GM19239 (cell line): ENCODE results near the gene CACNG3.
"Not testable (repeated sequence)": the region's sequence is repeated elsewhere in the genome, so short reads cannot be mapped to it uniquely, and the experiment has no call there.

Experiments used
- DNase-seq: peaks from one replicate; pipeline ENCODE4 v3.0.0; 2011; ENCODE audit warnings: low spot score; ENCODE audit not compliant: insufficient read length
- FAIRE-seq: peaks from 2 replicates; lab custom pipeline; 2011; peaks lifted over from hg19 to GRCh38; lab: Jason Lieb, UNC

Gene CACNG3

DNA sequence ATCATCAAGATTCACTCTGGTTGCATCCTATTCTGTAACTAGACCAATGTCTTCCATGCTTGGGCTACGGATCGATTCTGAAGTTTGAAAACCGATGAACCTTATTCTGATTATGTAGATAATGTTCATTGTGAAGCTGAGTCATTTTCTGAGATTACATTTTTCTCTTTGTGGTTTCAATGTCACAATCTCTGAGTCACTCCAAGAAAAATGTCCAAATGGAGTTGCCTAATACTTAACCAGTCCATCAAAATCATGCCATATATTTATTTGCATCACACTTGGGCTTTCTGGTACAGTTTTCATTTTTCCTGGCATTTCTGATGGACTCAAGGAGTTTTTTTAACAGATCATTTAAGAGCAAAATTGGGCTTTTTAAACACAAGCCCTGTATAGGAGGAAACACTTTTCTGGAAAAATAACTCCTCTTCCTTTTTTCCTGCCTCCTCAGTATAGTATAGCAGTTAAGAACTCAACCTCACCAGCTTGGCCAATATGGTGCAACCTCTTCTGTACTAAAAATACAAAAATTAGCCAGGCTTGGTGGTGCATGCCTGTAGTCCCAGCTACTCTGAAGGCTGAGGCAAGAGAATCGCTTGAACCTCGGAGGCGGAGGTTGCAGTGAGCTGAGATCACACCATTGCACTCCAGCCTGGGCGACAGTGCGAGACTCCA, 17.5 kb downstream of the CACNG3 start:
- no peak for DNase-seq
- FAIRE-seq, result no peak

- DNase-seq, result no peak
- FAIRE-seq, result no peak
Measured at GRCh38 chr16:24275413-24275812, 19.3 kb downstream of the CACNG3 start.

- FAIRE-seq (no peak), DNase-seq (no peak)
Measured at GRCh38 chr16:24279982-24280515, 23.9 kb downstream of the CACNG3 start.

DNA sequence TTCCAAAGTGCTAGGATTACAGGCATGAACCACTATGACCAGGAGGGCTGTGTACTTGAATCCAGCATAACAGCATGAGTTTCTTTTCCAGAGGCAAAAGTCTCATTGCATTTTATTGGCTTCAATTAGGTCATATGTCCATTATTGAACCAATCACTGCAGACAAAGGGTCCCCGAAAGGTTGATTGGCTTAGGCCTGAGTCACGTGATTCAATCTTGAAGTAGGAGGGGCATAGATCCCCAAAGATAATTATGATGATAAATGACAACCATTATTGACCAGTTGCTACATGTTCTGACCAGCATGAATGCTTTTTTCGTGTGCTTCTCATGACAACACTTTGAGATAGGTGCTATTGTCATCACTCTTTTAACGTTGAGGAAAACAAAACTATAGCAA, 25.3 kb downstream of the CACNG3 start:
- no peak for DNase-seq
- no peak for FAIRE-seq

- FAIRE-seq (no peak), DNase-seq (no peak)
Measured at GRCh38 chr16:24282141-24282540, 26.0 kb downstream of the CACNG3 start.

GRCh38 chr16:24286741-24287405, 30.7 kb downstream of the CACNG3 start:
- DNase-seq (no peak), FAIRE-seq (no peak)

DNA sequence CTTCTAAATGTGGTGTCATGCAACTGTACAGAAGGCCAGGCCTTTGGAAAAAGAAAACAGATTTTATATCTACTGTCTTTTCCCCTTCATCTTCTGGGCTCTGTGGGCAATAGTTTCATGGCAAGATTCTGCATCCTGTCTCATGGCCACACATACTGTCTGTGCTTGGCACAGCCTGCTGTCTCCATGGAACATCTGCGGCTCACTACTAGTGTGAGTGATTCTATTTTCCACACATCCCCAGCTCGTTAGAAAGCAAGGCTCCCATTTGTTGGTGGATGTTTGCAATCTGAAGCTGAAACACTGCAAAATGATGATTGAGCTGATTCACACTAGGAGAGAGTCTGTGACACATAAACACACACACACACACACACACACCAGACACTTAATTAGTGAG, 32.4 kb downstream of the CACNG3 start:
- no peak for FAIRE-seq

GRCh38 chr16:24289166-24289700, 33.1 kb downstream of the CACNG3 start:
- FAIRE-seq (no peak), DNase-seq (no peak)

More for the DNA sequence above, 32.4 kb downstream of the CACNG3 start:
- no peak for DNase-seq

DNA sequence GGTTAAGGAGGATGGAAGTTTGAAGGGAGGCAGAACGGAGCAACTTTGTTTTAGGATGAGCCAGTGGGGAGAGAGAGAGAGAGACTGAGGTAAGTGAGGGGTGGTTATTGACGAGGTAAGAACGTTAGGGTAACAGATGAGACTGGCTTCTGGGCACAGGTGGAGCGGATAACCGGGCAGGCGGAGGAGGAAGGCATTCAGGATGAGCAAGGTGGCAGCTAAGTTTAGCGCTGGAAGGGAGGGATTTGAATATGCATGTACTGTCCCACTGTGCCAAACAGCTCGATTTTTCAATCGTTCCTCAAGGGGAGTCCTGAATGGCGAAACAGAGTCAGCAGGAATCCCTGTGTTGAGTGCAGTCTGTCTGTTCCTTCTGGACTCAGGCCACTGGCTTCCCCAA, 35.8 kb downstream of the CACNG3 start:
- FAIRE-seq (no peak), DNase-seq (no peak)

DNA sequence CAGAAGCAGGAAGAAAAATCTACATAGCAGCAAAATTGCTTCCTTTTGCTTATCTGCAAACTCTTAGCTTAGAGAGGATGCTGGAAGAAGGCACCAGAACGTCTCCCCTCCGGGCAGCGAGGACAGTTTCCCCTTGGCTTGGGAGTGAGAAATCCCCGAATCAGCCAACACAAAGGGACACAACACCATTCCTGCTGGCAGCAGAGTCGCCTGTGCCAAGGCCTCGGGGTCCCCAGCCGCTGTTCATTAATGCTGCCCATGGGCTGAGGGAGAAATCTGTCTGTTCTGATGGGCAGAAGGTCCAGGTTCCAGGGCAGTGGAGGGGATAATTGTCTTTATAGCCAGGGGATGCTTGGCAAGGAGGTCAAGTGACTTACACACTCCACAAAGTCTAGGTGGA, 38.0 kb downstream of the CACNG3 start:
- FAIRE-seq, result no peak

DNA sequence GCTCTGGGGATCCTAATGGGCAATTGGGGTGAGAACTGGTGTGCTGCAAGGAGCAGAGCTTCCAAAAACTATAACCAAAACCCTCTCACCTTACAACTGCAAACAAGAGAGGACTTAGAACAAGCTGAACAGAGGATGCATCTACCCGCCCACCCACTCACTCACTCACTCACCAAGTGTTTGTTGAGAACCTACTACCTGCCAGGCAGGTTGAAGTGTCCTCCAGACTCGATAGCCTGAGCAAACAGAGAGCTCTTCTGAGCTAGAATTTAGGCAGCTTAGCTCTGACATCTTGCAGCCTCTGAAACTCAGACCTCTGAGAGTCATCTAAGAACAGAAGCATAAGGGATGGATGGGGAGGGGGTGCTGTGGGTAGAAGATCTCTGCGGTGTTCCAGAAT, 41.2 kb downstream of the CACNG3 start:
- FAIRE-seq (no peak), DNase-seq (no peak)

More for the DNA sequence above, 38.0 kb downstream of the CACNG3 start:
- no peak for DNase-seq

- FAIRE-seq (no peak), DNase-seq (no peak)
Measured at GRCh38 chr16:24298548-24299167, 42.5 kb downstream of the CACNG3 start.

DNA sequence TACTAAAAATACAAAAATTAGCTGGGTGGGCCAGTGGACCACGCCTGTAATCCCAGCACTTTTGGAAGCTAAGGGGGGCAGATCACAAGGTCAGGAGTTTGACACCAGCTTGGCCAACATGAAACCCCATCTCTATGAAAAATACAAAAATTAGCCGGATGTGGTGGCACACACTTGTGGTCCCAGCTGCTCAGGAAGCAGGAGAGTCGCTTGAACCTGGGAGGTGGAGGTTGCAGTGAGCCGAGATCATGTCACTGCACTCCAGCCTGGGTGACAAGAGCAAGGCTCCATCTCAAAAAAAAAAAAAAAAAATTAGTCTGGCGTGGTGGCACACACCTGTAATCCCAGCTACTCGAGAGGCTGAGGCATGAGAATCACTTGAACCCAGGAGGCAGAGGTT, 44.6 kb downstream of the CACNG3 start:
- not testable (repeated sequence) for FAIRE-seq, DNase-seq

DNA sequence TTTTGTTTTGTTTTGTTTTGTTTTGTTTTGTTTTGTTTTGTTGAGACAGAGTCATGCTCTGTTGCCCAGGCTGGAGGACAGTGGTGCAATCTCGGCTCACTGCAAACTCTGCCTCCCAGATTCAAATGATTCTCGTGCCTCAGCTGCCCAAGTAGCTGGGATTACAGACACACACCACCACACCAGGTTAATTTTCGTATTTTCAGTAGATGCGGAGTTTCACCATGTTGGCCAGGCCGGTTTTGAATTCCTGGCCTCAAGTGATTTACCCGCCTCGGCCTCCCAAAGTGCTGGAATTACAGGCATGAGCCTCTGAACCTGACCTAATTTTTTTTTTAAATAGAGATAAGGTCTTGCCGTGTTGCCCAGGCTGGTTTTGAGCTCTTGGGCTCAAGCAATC, 46.5 kb downstream of the CACNG3 start:
- no peak for FAIRE-seq

GRCh38 chr16:24308200-24308599, 52.1 kb downstream of the CACNG3 start:
- FAIRE-seq, result no peak

More for the DNA sequence above, 46.5 kb downstream of the CACNG3 start:
- DNase-seq, result no peak

GRCh38 chr16:24309258-24310142, 53.4 kb downstream of the CACNG3 start:
- no peak for FAIRE-seq

More at GRCh38 chr16:24308200-24308599, 52.1 kb downstream of the CACNG3 start:
- DNase-seq, result no peak

GRCh38 chr16:24315343-24315742, 59.2 kb downstream of the CACNG3 start:
- DNase-seq (no peak), FAIRE-seq (no peak)

More at GRCh38 chr16:24309258-24310142, 53.4 kb downstream of the CACNG3 start:
- no peak for DNase-seq

GRCh38 chr16:24318680-24319079, 62.5 kb downstream of the CACNG3 start:
- FAIRE-seq, result no peak
- DNase-seq, result no peak

- FAIRE-seq, result no peak
Measured at GRCh38 chr16:24319126-24319814, 63.1 kb downstream of the CACNG3 start.

More at GRCh38 chr16:24319126-24319814, 63.1 kb downstream of the CACNG3 start:
- DNase-seq, result no peak
